Endothelial cell of umbilical vein (primary cell): ENCODE results near the gene MAN1A1. TPM values are rescaled to one million over a fixed set of nuclear protein-coding genes. Genes with fewer than 3 reads are reported as not detected.

Source experiments
- BruUV-seq: library from RNA; stranded (reverse); fragments of 400-500 nt; replicated peaks from 2 replicates; lab custom pipeline; 2021; lab: Mats Ljungman, UMichigan
- CTCF ChIA-PET: fragments of 300-600, 350-600 bp; sonication (Branson Sonifier 250); formaldehyde crosslinking; loops from one replicate; lab custom pipeline; 2021; ENCODE audit warnings: antibody characterized with exemption, inconsistent platforms; lab: Charles Lee
- POLR2A ChIA-PET: fragments of 300-600, 350-600 bp; sonication (Branson Sonifier 250); formaldehyde crosslinking; loops from one replicate; lab custom pipeline; 2021; ENCODE audit warnings: antibody characterized with exemption, inconsistent platforms; lab: Charles Lee
- DNase-seq: peaks from one replicate; pipeline ENCODE4 v3.0.0-alpha.2; 2011; ENCODE audit warnings: low read depth, low spot score
- FAIRE-seq: peaks from 2 replicates; lab custom pipeline; 2011; peaks lifted over from hg19 to GRCh38; lab: Jason Lieb, UNC
- H2AFZ ChIP-seq: 2 replicates; pipeline ENCODE4 v1.6.0; 2012; ENCODE audit warnings: low read depth, low read length, control low read depth, inconsistent platforms
- H3K27ac ChIP-seq: 2 replicates; pipeline ENCODE4 v1.5.1; 2011; ENCODE audit warnings: low read depth, mild to moderate bottlenecking, control low read depth, low read length, moderate library complexity; ENCODE audit not compliant: insufficient read depth
- H3K27me3 ChIP-seq, 2 experiments: 2 replicates each; pipeline versions ENCODE4 v1.6.0 to v1.6.1; 2011; ENCODE audit warnings: low read length in 2 of 2, mixed read lengths in 1 of 2; ENCODE audit not compliant: control insufficient read depth in 2 of 2, insufficient read depth in 2 of 2
- H3K36me3 ChIP-seq, 2 experiments: 2 replicates in 1 of 2; 3 replicates in 1 of 2; pipeline ENCODE4 v1.5.1; 2011; ENCODE audit warnings: low read length in 2 of 2, mild to moderate bottlenecking in 1 of 2, moderate library complexity in 1 of 2; ENCODE audit not compliant: control insufficient read depth in 2 of 2, insufficient read depth in 2 of 2; ENCODE audit errors: extremely low read depth in 1 of 2
- H3K4me1 ChIP-seq: 3 replicates; pipeline ENCODE4 v1.5.1; 2011; ENCODE audit warnings: mild to moderate bottlenecking, low read length; ENCODE audit not compliant: control insufficient read depth, insufficient read depth; ENCODE audit errors: extremely low read depth
- H3K4me2 ChIP-seq: 2 replicates; pipeline ENCODE4 v1.6.1; 2011; ENCODE audit warnings: low read length, control low read depth, mixed read lengths; ENCODE audit not compliant: insufficient read depth
- H3K4me3 ChIP-seq, 3 experiments: fragments of 200-600 bp in 1 of 3; sonication (generic), shearing (Covaris generic) in 1 of 3; replicated peaks in 1 of 3; 2 replicates each; pipeline ENCODE4 v1.5.1; 2011 to 2016; ENCODE audit warnings: control low read depth in 3 of 3, low read length in 3 of 3, mild to moderate bottlenecking in 2 of 3, inconsistent platforms in 1 of 3, low read depth in 1 of 3, moderate library complexity in 1 of 3; ENCODE audit not compliant: insufficient read depth in 1 of 3
- H3K79me2 ChIP-seq: 2 replicates; pipeline ENCODE4 v1.6.0; 2012; ENCODE audit warnings: low read length, inconsistent platforms; ENCODE audit not compliant: control insufficient read depth, insufficient read depth
- H3K9ac ChIP-seq: replicated peaks from 2 replicates; pipeline ENCODE3; 2011; ENCODE audit warnings: low read length, control low read depth; ENCODE audit not compliant: insufficient read depth; ENCODE audit errors: extremely low read depth
- H3K9me1 ChIP-seq: replicated peaks from 3 replicates; pipeline ENCODE4 v1.6.0; 2011; ENCODE audit warnings: mild to moderate bottlenecking, low read length; ENCODE audit not compliant: control insufficient read depth, insufficient read depth; ENCODE audit errors: extremely low read depth
- H3K9me3 ChIP-seq: replicated peaks from 2 replicates; pipeline ENCODE4 v1.5.1; 2012; ENCODE audit warnings: low read length, inconsistent platforms; ENCODE audit not compliant: control insufficient read depth, insufficient read depth
- H4K20me1 ChIP-seq: replicated peaks from 2 replicates; pipeline ENCODE3; 2011; ENCODE audit warnings: mild to moderate bottlenecking, low read length; ENCODE audit not compliant: control insufficient read depth, insufficient read depth; ENCODE audit errors: extremely low read depth
- EZH2 ChIP-seq: IDR thresholded peaks from 2 replicates; pipeline ENCODE4 v1.6.1; 2012; ENCODE audit warnings: borderline replicate concordance, low read depth, mild to moderate bottlenecking, moderate library complexity, low read length, inconsistent platforms; ENCODE audit not compliant: severe bottlenecking
- FOS ChIP-seq: IDR thresholded peaks from 2 replicates; pipeline ENCODE4 v1.6.1; 2011; ENCODE audit warnings: mild to moderate bottlenecking, low read length, moderate library complexity, borderline replicate concordance; ENCODE audit not compliant: insufficient read depth
- GATA2 ChIP-seq: IDR thresholded peaks from 2 replicates; pipeline ENCODE4 v1.7.0; 2011; ENCODE audit warnings: low read depth, mild to moderate bottlenecking, moderate library complexity, mixed read lengths, low read length; ENCODE audit not compliant: insufficient read length, insufficient read depth
- JUN ChIP-seq: IDR thresholded peaks from 2 replicates; pipeline ENCODE4 v1.6.1; 2011; ENCODE audit warnings: borderline replicate concordance, low read depth; ENCODE audit not compliant: insufficient read length, insufficient read depth
- MYC ChIP-seq: IDR thresholded peaks from one replicate; pipeline ENCODE4 v1.6.1; 2011; ENCODE audit warnings: mild to moderate bottlenecking, low read depth, low read length
- POLR2A ChIP-seq: IDR thresholded peaks from 2 replicates; pipeline ENCODE4 v1.6.1; 2012; ENCODE audit warnings: low read depth, mild to moderate bottlenecking, control low read depth, low read length
- POLR2AphosphoS5 ChIP-seq: IDR thresholded peaks from 2 replicates; pipeline ENCODE4 v1.6.1; 2012; ENCODE audit warnings: low read depth, mild to moderate bottlenecking, control low read depth, low read length, moderate library complexity; ENCODE audit not compliant: insufficient read depth
- dilution Hi-C: fragments of 300-500 bp; cut with MboI; formaldehyde crosslinking; loops from one replicate; pipeline ENCODE4 v1.15.0; 2019; ENCODE audit warnings: low sequenced_read_pairs; ENCODE audit not compliant: extremely low pct_ligation_motif_present
- intact Hi-C: fragments of 100-400 bp; cut with micrococcal nuclease; formaldehyde crosslinking; loops from one replicate; pipeline ENCODE4 v1.10.0; 2022
- polyA plus RNA-seq, 4 experiments: library from polyadenylated mRNA; depleted of rRNA in 3 of 4; stranded (reverse) in 3 of 4; unstranded in 1 of 4; fragments of >200 nt; gene quantifications; 2 replicates each; pipeline versions ENCODE4 v1.2.1 to v1.2.3, GENCODE V29; 2011 to 2012; ENCODE audit warnings: missing spikeins in 1 of 4
- total RNA-seq: library from RNA; stranded (reverse); gene quantifications from 2 replicates; pipeline ENCODE4 v1.2.3, GENCODE V29; 2021
- TF ChIP-seq, protein P1 (sequence below): IDR thresholded peaks from 2 replicates; pipeline ENCODE4 v1.6.1; 2011; ENCODE audit not compliant: insufficient read depth, insufficient read length
- TF ChIP-seq, protein P2 (sequence below), 2 donors: IDR thresholded peaks; 1 replicate in 1 of 2; 2 replicates in 1 of 2; pipeline ENCODE4 v1.5.1; 2011; ENCODE audit warnings: low read length in 2 of 2, mild to moderate bottlenecking in 2 of 2, moderate library complexity in 2 of 2, control low read depth in 1 of 2, inconsistent platforms in 1 of 2, low read depth in 1 of 2; ENCODE audit not compliant: insufficient read depth in 1 of 2; ENCODE audit errors: extremely low read depth in 1 of 2

The MAN1A1 gene
- total and polyA plus RNA-seq, 2 donors (not counting 3 experiments of a cell fraction or from before 2014, with no cell fraction given) = 3.3 to 12.9 TPM

- Histone ChIP-seq H3K79me2 (no peaks in the 10 kb centered on the region), H3K4me2 (no peak overlapping the region), H4K20me1 (no peaks in the 10 kb centered on the region), H3K9me3 (no peaks in the 10 kb centered on the region), H3K4me1 (peaks cover 4% of the 10 kb centered on the region), H3K36me3 (no peaks in the 10 kb centered on the region), H3K27me3 (no peaks in the 10 kb centered on the region), H3K27ac (no peak overlapping the region), H3K4me3 (no peak overlapping the region), H3K9me1 (no peaks in the 10 kb centered on the region), H2AFZ (no peak overlapping the region), H3K9ac (no peak overlapping the region)
- dilution Hi-C loops = no loop called here
- intact Hi-C loops = loop anchor here (5.0 kb wide), 1 partner anchor 624 kb away; no protein-coding TSS in a partner anchor
- FAIRE-seq = no peak
- CTCF ChIA-PET = no interaction called here
- no peak for TF ChIP-seq JUN
- TF ChIP-seq EZH2 = no peak
- TF ChIP-seq GATA2 = no peak
- TF ChIP-seq FOS = no peak
- no peak for TF ChIP-seq MYC
- TF ChIP-seq, protein P1, sequence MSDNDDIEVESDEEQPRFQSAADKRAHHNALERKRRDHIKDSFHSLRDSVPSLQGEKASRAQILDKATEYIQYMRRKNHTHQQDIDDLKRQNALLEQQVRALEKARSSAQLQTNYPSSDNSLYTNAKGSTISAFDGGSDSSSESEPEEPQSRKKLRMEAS = no peak
- TF ChIP-seq, protein P2, sequence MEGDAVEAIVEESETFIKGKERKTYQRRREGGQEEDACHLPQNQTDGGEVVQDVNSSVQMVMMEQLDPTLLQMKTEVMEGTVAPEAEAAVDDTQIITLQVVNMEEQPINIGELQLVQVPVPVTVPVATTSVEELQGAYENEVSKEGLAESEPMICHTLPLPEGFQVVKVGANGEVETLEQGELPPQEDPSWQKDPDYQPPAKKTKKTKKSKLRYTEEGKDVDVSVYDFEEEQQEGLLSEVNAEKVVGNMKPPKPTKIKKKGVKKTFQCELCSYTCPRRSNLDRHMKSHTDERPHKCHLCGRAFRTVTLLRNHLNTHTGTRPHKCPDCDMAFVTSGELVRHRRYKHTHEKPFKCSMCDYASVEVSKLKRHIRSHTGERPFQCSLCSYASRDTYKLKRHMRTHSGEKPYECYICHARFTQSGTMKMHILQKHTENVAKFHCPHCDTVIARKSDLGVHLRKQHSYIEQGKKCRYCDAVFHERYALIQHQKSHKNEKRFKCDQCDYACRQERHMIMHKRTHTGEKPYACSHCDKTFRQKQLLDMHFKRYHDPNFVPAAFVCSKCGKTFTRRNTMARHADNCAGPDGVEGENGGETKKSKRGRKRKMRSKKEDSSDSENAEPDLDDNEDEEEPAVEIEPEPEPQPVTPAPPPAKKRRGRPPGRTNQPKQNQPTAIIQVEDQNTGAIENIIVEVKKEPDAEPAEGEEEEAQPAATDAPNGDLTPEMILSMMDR (IDR thresholded peaks at IDR 0.05; ENCODE audit: extremely low read depth in 1 of 2, insufficient read depth in 1 of 2, low read depth in 1 of 2, low read length in 2 of 2) = no peak
- TF ChIP-seq POLR2A = no peak
- TF ChIP-seq POLR2AphosphoS5 = no peak
- POLR2A ChIA-PET = no interaction called here
- no TSS peak for BruUV-seq
- peak; percentile 28 for DNase-seq
Observed at GRCh38 chr6:119353696-119354095, 4.1 kb upstream of the MAN1A1 start.
